A549 treated with AZD2906 at 1 μM for 4 hours (cell line): ENCODE data around the gene ZNF75A. TPM values are rescaled to one million over a fixed set of nuclear protein-coding genes. Genes with fewer than 3 reads are reported as not detected.

ENCODE experiments used
- total RNA-seq: library from RNA; stranded (reverse); fragments of 200-300 nt; extraction: Qiagen RNA extraction; gene quantifications from 5 replicates; pipeline ENCODE4 v1.2.3, GENCODE V29; 2022

ZNF75A gene
- 9.5 to 10.4 TPM (median 9.7 TPM) in 5 replicates for total RNA-seq

GRCh38 chr16:3305109-3306068 is at the start of gene ZNF75A, which contains the start of gene TIGD7:
Gene ZNF75A, plus strand, starts transcription at chr16:3305497. Its CDS starts 2,932 bp downstream, at chr16:3308429.
Gene TIGD7, minus strand, starts transcription at chr16:3305430. Its CDS starts 4,816 bp downstream, at chr16:3300614.

GRCh38 chr16:3256146-3256865 is 49.0 kb upstream of the ZNF75A start, which contains the start of gene MEFV:
Gene MEFV, minus strand, starts transcription at chr16:3256633. Its CDS starts 46 bp downstream, at chr16:3256587.

GRCh38 chr16:3282730-3283542 is 22.4 kb upstream of the ZNF75A start, which contains the start of gene ZNF263:
Gene ZNF263, plus strand, starts transcription at chr16:3283491. Its CDS starts 328 bp downstream, at chr16:3283819.

GRCh38 chr16:3355589-3355988 is 50.3 kb downstream of the ZNF75A start, which contains the start of gene OR2C1:
Gene OR2C1, plus strand, starts transcription at chr16:3355889. Its CDS starts 52 bp downstream, at chr16:3355941.

Other genes with a start within 250 kb of the ZNF75A start
- gene IL32, start 239.9 kb upstream of the ZNF75A start, total RNA-seq, result 23.0 to 37.5 TPM (median 30.1 TPM) in 5 replicates
- 0.03 to 0.05 TPM in 2 of 5 replicates, not detected in the others for gene ZSCAN10, start 206.2 kb upstream of the ZNF75A start, total RNA-seq
- gene ZNF205, start 192.9 kb upstream of the ZNF75A start, total RNA-seq, result 11.6 to 15.6 TPM (median 14.9 TPM) in 5 replicates
- 9.7 to 13.1 TPM (median 12.8 TPM) in 5 replicates for gene ZNF213, start 170.5 kb upstream of the ZNF75A start, total RNA-seq
- gene OR1F1, start 117.3 kb upstream of the ZNF75A start, total RNA-seq, result 0.13 to 0.59 TPM (median 0.21 TPM) in 5 replicates
- 7.1 to 10.0 TPM (median 7.6 TPM) in 5 replicates for gene ZNF200, start 70.3 kb upstream of the ZNF75A start, total RNA-seq
- gene MEFV, start 48.9 kb upstream of the ZNF75A start, total RNA-seq, result 0.02 to 0.05 TPM (median 0.02 TPM) in 3 of 5 replicates, not detected in the others
- gene ZNF263, start 22.0 kb upstream of the ZNF75A start, total RNA-seq, result 33.6 to 39.0 TPM (median 34.1 TPM) in 5 replicates
- gene TIGD7, start 67 bp upstream of the ZNF75A start, total RNA-seq, result 0.72 to 1.4 TPM (median 1.2 TPM) in 5 replicates
- not detected in 5 replicates for gene OR2C1, start 50.4 kb downstream of the ZNF75A start, total RNA-seq
- gene ZSCAN32, start 95.5 kb downstream of the ZNF75A start, total RNA-seq, result 10.8 to 18.4 TPM (median 14.8 TPM) in 5 replicates
- 12.3 to 14.5 TPM (median 12.8 TPM) in 5 replicates for gene ZNF174, start 95.7 kb downstream of the ZNF75A start, total RNA-seq
- 0.95 to 1.3 TPM (median 1.0 TPM) in 5 replicates for gene ZNF597, start 138.0 kb downstream of the ZNF75A start, total RNA-seq
- 46.2 to 54.0 TPM (median 52.7 TPM) in 5 replicates for gene NAA60, start 138.2 kb downstream of the ZNF75A start, total RNA-seq
- gene C16orf90, start 190.0 kb downstream of the ZNF75A start, total RNA-seq, result not detected in 5 replicates
- gene CLUAP1, start 195.5 kb downstream of the ZNF75A start, total RNA-seq, result 17.4 to 20.5 TPM (median 19.0 TPM) in 5 replicates